Activated CD8-positive, alpha-beta T cell treated with anti-CD3 and anti-CD28 coated beads for 36 hours (primary cell): ENCODE data around the gene MIDN. TPM values are rescaled to one million over a fixed set of nuclear protein-coding genes. Genes with fewer than 3 reads are reported as not detected.
A peak's percentile ranks its signal among the peaks of the same experiment; 100 is the strongest.

Experiments
- ATAC-seq: fragments of 200-7000 bp; cut with Tn5 transposase; one replicate; pipeline ENCODE4 v1.10.0; 2021; ENCODE audit warnings: mild to moderate bottlenecking, moderate library complexity
- CTCF ChIA-PET: fragments of 350-600 bp; sonication (Branson Sonifier 250); formaldehyde crosslinking; loops from one replicate; lab custom pipeline; 2021; ENCODE audit warnings: antibody characterized with exemption; lab: Charles Lee
- POLR2A ChIA-PET: fragments of 350-600 bp; sonication (Branson Sonifier 250); formaldehyde crosslinking; loops from one replicate; lab custom pipeline; 2021; ENCODE audit warnings: antibody characterized with exemption; lab: Charles Lee
- DNase-seq: peaks from one replicate; pipeline ENCODE4 v3.0.0-alpha.2; 2020
- H3K27ac Mint-ChIP-seq: one replicate; pipeline ENCODE4 v1.8.0; 2021; ENCODE audit warnings: mild to moderate bottlenecking, mixed read lengths
- H3K27me3 Mint-ChIP-seq: one replicate; pipeline ENCODE4 v1.8.0; 2021; ENCODE audit warnings: mixed read lengths
- H3K36me3 Mint-ChIP-seq: one replicate; pipeline ENCODE4 v1.8.0; 2021; ENCODE audit warnings: low read depth, mixed read lengths
- H3K4me1 Mint-ChIP-seq: one replicate; pipeline ENCODE4 v1.8.0; 2021; ENCODE audit warnings: low read depth, mixed read lengths
- H3K4me3 Mint-ChIP-seq: one replicate; pipeline ENCODE4 v1.8.0; 2021; ENCODE audit warnings: mild to moderate bottlenecking, moderate library complexity, mixed read lengths
- H3K9me3 Mint-ChIP-seq: one replicate; pipeline ENCODE4 v1.8.0; 2021; ENCODE audit warnings: mixed read lengths
- intact Hi-C: fragments of 100-400 bp; cut with micrococcal nuclease; formaldehyde crosslinking; loops from one replicate; pipeline ENCODE4 v1.10.0; 2022
- total RNA-seq, 2 experiments: library from RNA; stranded (reverse); gene quantifications; one replicate each; pipeline ENCODE4 v1.2.3, GENCODE V29; 2021
- TF ChIP-seq, protein P1 (sequence below): fragments of 200-600 bp; IDR thresholded peaks from one replicate; pipeline ENCODE4 v1.8.0; 2022; ENCODE audit warnings: antibody characterized with exemption, mild to moderate bottlenecking

The MIDN gene
- total RNA-seq, 2 experiments from 2014 or later, result 41.1 to 43.9 TPM

DNA sequence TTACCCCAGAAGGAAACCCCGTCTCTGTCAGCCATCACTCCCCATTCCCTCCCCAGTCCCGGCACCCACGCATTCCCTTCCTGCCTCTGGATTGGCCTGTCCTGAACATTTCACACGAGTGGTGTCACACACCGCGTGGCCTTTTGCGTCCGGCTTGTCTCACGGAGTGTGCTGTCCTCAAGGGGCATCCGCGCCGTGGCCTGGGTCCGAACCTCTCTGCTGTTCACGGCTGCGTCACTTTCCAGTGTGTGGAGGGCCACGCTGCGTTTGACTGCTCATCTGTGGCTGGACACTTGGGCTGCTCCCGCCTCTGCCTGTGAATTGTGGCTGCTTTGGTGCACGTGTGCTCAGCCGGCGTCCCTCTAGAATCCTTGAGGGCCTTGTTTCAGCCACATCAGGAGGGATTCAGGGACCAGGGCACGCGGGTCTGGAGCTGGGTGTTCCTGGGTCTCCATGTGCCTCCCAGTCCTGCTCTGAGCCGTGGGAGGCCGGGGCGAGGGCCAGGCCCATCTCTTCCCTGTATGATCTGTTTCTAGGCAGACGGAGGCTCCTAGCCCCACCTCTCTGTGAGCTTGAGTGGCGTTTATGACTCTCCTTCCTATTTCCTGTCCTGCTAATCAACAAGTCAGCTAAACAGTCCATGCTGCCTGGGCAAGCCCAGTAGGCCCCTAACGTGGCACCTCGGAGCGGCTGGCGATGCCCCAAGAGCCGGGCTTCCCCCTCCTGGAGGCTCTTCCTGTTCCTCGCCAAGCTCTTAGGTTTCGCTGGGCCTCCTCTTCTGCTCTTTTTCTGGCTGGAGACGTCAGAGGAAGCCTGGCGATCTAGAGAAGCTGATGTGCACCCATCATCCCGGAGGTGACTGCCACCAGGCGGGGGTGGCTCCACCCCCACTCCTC, 34.7 kb upstream of the MIDN start:
- Mint-ChIP-seq H3K36me3 (peaks cover 10% of the 10 kb centered on the region), H3K4me3 (peak overlapping the region; percentile 46), H3K27me3 (no peaks in the 10 kb centered on the region), H3K9me3 (no peaks in the 10 kb centered on the region), H3K27ac (peak overlapping the region; percentile 90), H3K4me1 (peaks cover 26% of the 10 kb centered on the region)
- TF ChIP-seq, protein P1, sequence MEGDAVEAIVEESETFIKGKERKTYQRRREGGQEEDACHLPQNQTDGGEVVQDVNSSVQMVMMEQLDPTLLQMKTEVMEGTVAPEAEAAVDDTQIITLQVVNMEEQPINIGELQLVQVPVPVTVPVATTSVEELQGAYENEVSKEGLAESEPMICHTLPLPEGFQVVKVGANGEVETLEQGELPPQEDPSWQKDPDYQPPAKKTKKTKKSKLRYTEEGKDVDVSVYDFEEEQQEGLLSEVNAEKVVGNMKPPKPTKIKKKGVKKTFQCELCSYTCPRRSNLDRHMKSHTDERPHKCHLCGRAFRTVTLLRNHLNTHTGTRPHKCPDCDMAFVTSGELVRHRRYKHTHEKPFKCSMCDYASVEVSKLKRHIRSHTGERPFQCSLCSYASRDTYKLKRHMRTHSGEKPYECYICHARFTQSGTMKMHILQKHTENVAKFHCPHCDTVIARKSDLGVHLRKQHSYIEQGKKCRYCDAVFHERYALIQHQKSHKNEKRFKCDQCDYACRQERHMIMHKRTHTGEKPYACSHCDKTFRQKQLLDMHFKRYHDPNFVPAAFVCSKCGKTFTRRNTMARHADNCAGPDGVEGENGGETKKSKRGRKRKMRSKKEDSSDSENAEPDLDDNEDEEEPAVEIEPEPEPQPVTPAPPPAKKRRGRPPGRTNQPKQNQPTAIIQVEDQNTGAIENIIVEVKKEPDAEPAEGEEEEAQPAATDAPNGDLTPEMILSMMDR, result no peak
- CTCF ChIA-PET, result interaction anchor here (0.6 to 1.4 kb wide), 5 partner anchors 9 to 291 kb away, joined by 3 to 7 read pairs (median 3); no protein-coding TSS in a partner anchor
- POLR2A ChIA-PET, result interaction anchor here (0.9 to 1.3 kb wide), 4 partner anchors 25 to 134 kb away, joined by 3 to 4 read pairs (median 3); no protein-coding TSS in a partner anchor
- intact Hi-C loops, result no loop called here
- ATAC-seq (peak; percentile 88), DNase-seq (peak; percentile 73)

DNA sequence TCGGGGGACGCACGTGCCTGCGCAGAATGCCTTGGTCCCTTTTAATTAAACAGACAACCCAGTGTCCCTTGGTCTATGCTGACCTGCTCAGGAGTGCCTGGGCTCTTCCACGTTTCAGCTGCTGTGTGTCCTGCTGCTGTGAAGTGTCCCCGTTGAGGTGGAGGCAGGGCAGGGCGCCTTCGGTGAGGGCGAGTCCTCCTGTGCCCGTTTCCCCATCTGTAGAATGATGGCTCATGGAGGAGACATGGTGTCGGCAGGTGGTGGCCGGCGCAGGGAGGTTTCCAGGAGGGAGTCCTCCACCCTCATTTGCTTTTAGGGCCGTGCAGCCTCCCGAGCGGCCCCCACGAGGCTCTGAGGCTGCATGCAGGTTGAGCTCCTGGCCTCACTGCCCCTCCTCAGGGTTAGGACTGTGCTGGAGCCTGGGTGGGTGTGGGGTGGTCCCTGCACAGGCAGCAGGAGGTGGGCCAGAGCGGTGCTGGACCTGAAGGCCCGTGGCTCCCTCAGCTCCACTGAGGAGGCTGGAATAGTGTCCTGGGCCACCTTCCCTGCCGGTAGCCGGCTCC, 34.0 kb upstream of the MIDN start:
- Mint-ChIP-seq H3K4me1 (peaks cover 26% of the 10 kb centered on the region), H3K27me3 (no peaks in the 10 kb centered on the region), H3K36me3 (peaks cover 10% of the 10 kb centered on the region), H3K4me3 (no peak overlapping the region), H3K9me3 (no peaks in the 10 kb centered on the region), H3K27ac (peak overlapping the region; percentile 90)
- ATAC-seq, result no peak
- POLR2A ChIA-PET, result interaction anchor here (0.9 to 1.3 kb wide), 4 partner anchors 24 to 134 kb away, joined by 3 to 4 read pairs (median 3); no protein-coding TSS in a partner anchor
- CTCF ChIA-PET, result interaction anchor here (0.6 to 1.4 kb wide), 3 partner anchors 8 to 101 kb away, joined by 3 to 7 read pairs (median 4); no protein-coding TSS in a partner anchor
- DNase-seq, result no peak
- TF ChIP-seq, protein P1, result no peak
- intact Hi-C loops, result no loop called here

DNA sequence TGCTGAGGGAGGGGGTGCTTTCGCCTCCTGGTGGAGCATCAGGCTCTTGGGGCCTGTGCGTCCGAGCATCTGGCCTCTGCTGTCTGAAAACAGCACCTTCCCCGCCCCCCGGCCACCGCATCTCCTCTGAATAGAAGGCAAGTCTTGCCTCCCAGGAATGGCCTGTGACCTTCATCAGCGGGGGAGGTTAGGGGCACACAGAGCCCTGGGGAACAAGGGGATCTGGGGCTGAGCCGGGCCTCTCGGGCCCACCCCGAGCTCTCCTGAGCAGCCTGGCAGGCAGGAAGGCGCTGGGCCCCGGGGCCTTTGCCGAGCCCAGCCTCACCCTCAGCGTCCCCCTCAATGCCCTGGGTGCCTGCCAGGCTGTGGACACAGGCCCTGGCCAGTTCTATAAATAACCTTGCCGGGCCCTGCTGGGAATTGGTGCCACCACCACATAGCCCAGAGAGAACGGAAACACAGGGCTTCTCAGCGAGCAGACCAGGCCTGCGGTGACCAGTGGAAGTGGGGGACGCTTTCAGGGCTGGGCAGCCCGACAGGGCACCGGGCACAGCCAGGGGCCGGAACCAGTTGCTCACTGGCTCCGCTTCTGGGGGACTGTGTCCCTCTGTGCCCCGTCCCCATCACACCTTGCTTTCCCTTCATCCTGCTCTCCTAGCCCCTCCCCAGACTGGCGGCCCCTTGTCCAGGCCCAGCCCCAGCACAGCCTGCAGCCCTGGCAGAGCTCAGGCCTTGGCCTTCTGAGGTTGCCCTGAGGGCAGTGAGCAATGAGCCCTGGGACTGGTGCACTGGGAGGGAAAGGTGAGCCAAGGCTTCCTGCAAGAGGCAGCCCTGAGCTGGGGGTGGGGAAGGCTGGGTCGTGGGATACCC, 33.3 kb upstream of the MIDN start:
- no peak for ATAC-seq
- CTCF ChIA-PET, result interaction anchor here (0.9 to 1.4 kb wide), 2 partner anchors 12 to 29 kb away, joined by 3 to 7 read pairs; no protein-coding TSS in a partner anchor
- TF ChIP-seq, protein P1, result no peak
- Mint-ChIP-seq H3K27ac (no peak overlapping the region), H3K9me3 (no peaks in the 10 kb centered on the region), H3K4me1 (peaks cover 23% of the 10 kb centered on the region), H3K27me3 (no peaks in the 10 kb centered on the region), H3K36me3 (peaks cover 7% of the 10 kb centered on the region), H3K4me3 (no peak overlapping the region)
- intact Hi-C loops, result no loop called here
- POLR2A ChIA-PET, result interaction anchor here (0.7 to 1.3 kb wide), 3 partner anchors 14 to 124 kb away, joined by 3 read pairs; no protein-coding TSS in a partner anchor
- no peak for DNase-seq

DNA sequence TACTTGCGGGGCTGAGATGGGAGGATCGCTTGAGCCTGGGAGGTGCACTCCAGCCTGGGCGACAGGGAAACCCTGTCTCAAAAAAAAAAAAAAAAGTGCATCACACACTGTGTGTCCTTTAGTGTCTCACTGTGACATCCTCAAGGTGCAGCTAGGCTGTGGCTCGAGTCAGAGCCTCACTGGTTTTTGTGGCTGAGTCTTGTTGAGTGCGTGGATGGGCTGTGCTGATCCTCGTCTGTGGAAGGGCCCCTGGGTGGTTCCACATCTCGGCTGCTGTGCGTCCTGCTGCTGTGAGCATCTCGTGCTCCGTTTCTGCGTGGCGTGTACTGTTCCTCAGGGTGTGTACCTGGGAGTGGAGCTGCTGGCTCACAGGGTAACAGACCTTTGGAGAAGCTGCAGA, 31.6 kb upstream of the MIDN start:
- Mint-ChIP-seq H3K27ac (no peak overlapping the region), H3K4me3 (no peak overlapping the region), H3K27me3 (no peaks in the 10 kb centered on the region), H3K9me3 (no peaks in the 10 kb centered on the region), H3K36me3 (peaks cover 7% of the 10 kb centered on the region), H3K4me1 (peaks cover 18% of the 10 kb centered on the region)
- no peak for ATAC-seq
- ChIA-PET CTCF (interaction anchor here (1.3 to 2.5 kb wide), 3 partner anchors 17 to 103 kb away, joined by 3 to 7 read pairs (median 4); partner anchors contain the start of gene ATP5F1D), POLR2A (interaction anchor here (0.8 kb wide), 1 partner anchor 11 kb away, joined by 4 read pairs; no protein-coding TSS in a partner anchor)
- no peak for DNase-seq
- TF ChIP-seq, protein P1, result no peak
- intact Hi-C loops, result no loop called here
